ENCODE data around the gene CACNA1I. TPM values are rescaled to one million over a fixed set of nuclear protein-coding genes. Genes with fewer than 3 reads are reported as not detected.

CACNA1I gene
- total RNA-seq, 2 experiments from 2014 or later = 8.4 to 9.3 TPM

DNA sequence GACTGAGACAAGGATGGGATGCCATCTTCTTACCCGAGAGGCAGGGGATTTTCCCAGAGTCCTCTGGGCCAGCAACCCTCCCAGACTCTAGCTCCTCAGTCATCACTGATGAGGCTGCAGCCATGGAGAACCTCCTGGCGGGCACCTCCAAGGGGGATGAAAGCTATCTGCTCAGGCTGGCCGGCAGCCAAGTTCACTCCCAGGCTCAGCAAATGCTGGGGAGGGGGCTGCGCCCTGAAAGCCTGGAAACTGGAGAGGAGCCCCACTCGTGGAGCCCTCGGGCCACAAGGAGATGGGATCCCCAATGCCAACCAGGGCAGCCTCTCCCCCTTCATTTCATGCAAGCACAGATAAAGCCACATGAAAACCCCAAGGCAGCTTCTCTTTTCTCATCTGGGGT, 75.0 kb downstream of the CACNA1I start:
- no peak for DNase-seq

DNA sequence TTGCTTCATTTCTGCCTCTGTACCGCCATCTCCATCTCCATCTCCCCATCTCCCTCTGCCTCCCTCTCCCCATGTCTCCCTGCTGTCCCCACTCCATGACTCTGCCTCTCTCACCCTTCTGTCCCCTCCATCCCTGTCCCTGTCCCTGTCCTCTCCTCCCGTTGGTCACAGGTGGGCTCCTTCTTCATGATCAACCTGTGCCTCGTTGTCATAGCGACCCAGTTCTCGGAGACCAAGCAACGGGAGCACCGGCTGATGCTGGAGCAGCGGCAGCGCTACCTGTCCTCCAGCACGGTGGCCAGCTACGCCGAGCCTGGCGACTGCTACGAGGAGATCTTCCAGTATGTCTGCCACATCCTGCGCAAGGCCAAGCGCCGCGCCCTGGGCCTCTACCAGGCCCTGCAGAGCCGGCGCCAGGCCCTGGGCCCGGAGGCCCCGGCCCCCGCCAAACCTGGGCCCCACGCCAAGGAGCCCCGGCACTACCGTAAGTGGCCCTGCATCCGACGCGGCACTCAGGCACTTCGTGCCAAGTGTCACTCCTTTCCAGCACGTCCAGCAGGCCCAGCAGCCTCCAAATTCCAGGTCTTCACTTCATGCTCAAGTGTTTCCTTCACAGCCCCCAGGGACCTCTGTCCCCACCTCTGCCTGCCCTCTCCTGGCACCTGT, 76.0 kb downstream of the CACNA1I start:
- Mint-ChIP-seq H3K4me3 (no peak overlapping the region), H3K36me3 (ENCODE audit: low read depth) (no peaks in the 10 kb centered on the region), H3K27me3 (no peaks in the 10 kb centered on the region), H3K27ac (no peak overlapping the region), H3K4me1 (no peaks in the 10 kb centered on the region), H3K9me3 (no peaks in the 10 kb centered on the region)
- POLR2A ChIA-PET = no interaction called here
- CTCF ChIA-PET = interaction anchor here (0.8 kb wide), 1 partner anchor 227 kb away, joined by 3 read pairs; no protein-coding TSS in a partner anchor
- DNase-seq = no peak

More for the DNA sequence above, 75.0 kb downstream of the CACNA1I start:
- H3K4me1 Mint-ChIP-seq = no peaks in the 10 kb centered on the region
- ChIA-PET POLR2A (no interaction called here), CTCF (interaction anchor here (0.8 to 1.4 kb wide), 2 partner anchors 23 to 226 kb away, joined by 3 to 4 read pairs; no protein-coding TSS in a partner anchor)
- no peaks in the 10 kb centered on the region for H3K36me3 Mint-ChIP-seq (ENCODE audit: low read depth)
- H3K27me3 Mint-ChIP-seq = no peaks in the 10 kb centered on the region
- H3K9me3 Mint-ChIP-seq = no peaks in the 10 kb centered on the region
- H3K4me3 Mint-ChIP-seq = no peak overlapping the region
- no peak overlapping the region for H3K27ac Mint-ChIP-seq

DNA sequence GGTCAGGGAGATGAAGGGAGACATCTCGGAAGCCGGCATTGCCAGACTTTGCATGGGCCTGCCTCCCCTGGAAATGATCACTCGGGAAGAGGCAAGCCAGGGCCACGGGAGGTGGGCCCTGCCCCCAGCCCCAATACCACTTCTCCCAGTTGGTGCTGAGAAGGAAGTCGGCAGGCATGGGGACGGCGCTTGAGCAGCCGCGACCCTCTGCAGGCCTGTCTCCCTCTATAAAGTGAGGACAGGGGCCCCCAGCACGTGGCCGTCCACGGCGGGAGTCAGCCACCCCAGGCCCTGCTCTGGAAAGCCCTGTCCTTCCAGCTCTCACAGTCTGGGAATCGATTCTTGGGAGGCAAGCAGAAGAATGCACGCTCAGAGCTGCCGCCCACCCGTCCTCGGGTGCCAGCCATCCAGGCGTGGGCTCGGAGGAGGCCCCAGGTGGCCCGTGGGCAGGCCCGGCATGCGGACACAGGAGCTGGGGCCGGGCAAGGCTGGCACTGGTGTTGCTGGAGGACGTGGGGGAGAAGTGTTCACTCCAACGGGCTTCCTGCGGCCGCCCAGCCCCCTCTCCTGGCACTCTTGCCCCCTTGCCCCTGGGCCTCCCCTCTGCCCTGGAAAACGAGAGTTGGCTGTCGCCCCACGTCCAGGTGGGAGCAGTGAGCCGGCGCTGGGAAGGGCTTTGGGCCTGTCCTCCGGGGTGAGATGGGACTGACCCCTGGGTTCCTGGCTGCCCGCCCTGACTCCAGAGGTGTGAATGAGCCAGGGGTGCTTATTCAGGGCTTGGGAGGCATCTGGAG, 77.5 kb downstream of the CACNA1I start:
- H3K27me3 Mint-ChIP-seq = no peaks in the 10 kb centered on the region
- ChIA-PET CTCF (interaction anchor here (0.6 kb wide), 1 partner anchor 1054 kb away, joined by 3 read pairs; no protein-coding TSS in a partner anchor), POLR2A (no interaction called here)
- H3K4me1 Mint-ChIP-seq = no peaks in the 10 kb centered on the region
- DNase-seq = no peak
- no peak overlapping the region for H3K4me3 Mint-ChIP-seq
- H3K36me3 Mint-ChIP-seq (ENCODE audit: low read depth) = no peaks in the 10 kb centered on the region
- H3K27ac Mint-ChIP-seq = no peak overlapping the region
- no peaks in the 10 kb centered on the region for H3K9me3 Mint-ChIP-seq

DNA sequence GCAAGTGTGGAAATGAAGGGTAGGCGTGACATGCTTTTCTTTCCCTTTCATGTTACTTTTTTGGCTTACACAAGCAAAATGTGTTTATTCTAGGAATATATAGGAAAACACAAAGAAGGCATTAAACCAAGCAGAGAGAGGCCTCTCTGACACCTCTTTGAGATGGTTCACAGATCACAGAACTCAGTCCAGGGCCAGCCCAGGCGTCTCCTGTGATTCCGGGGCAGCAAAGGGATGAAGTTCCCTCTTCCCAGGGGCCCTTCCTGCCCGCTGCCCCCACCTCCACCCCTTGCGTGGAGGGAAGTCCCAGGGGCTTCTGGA, 78.0 kb downstream of the CACNA1I start:
- POLR2A ChIA-PET = no interaction called here
- CTCF ChIA-PET = interaction anchor here (0.6 kb wide), 1 partner anchor 1054 kb away, joined by 3 read pairs; no protein-coding TSS in a partner anchor
- no peaks in the 10 kb centered on the region for H3K27me3 Mint-ChIP-seq
- H3K9me3 Mint-ChIP-seq = no peaks in the 10 kb centered on the region
- no peak for DNase-seq
- H3K27ac Mint-ChIP-seq = no peak overlapping the region
- no peaks in the 10 kb centered on the region for H3K4me1 Mint-ChIP-seq
- no peak overlapping the region for H3K4me3 Mint-ChIP-seq
- no peaks in the 10 kb centered on the region for H3K36me3 Mint-ChIP-seq (ENCODE audit: low read depth)

DNA sequence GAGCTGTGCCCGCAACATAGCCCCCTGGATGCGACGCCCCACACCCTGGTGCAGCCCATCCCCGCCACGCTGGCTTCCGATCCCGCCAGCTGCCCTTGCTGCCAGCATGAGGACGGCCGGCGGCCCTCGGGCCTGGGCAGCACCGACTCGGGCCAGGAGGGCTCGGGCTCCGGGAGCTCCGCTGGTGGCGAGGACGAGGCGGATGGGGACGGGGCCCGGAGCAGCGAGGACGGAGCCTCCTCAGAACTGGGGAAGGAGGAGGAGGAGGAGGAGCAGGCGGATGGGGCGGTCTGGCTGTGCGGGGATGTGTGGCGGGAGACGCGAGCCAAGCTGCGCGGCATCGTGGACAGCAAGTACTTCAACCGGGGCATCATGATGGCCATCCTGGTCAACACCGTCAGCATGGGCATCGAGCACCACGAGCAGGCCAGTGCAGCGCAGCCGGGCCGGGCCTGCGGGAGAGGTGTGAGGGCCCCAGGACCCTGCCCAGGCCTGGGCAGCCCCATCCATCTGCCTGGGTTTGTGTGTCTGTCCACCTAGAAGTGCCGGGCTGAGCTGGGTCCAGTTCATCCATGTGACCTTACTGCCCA, 79.0 kb downstream of the CACNA1I start:
- H3K4me1 Mint-ChIP-seq = no peaks in the 10 kb centered on the region
- no peaks in the 10 kb centered on the region for H3K27me3 Mint-ChIP-seq
- H3K27ac Mint-ChIP-seq = no peak overlapping the region
- CTCF ChIA-PET = interaction anchor here (0.5 to 1.5 kb wide), 3 partner anchors 14 to 375 kb away, joined by 3 to 4 read pairs (median 3); no protein-coding TSS in a partner anchor
- POLR2A ChIA-PET = no interaction called here
- H3K36me3 Mint-ChIP-seq (ENCODE audit: low read depth) = no peaks in the 10 kb centered on the region
- H3K9me3 Mint-ChIP-seq = no peaks in the 10 kb centered on the region
- no peak overlapping the region for H3K4me3 Mint-ChIP-seq
- no peak for DNase-seq

DNA sequence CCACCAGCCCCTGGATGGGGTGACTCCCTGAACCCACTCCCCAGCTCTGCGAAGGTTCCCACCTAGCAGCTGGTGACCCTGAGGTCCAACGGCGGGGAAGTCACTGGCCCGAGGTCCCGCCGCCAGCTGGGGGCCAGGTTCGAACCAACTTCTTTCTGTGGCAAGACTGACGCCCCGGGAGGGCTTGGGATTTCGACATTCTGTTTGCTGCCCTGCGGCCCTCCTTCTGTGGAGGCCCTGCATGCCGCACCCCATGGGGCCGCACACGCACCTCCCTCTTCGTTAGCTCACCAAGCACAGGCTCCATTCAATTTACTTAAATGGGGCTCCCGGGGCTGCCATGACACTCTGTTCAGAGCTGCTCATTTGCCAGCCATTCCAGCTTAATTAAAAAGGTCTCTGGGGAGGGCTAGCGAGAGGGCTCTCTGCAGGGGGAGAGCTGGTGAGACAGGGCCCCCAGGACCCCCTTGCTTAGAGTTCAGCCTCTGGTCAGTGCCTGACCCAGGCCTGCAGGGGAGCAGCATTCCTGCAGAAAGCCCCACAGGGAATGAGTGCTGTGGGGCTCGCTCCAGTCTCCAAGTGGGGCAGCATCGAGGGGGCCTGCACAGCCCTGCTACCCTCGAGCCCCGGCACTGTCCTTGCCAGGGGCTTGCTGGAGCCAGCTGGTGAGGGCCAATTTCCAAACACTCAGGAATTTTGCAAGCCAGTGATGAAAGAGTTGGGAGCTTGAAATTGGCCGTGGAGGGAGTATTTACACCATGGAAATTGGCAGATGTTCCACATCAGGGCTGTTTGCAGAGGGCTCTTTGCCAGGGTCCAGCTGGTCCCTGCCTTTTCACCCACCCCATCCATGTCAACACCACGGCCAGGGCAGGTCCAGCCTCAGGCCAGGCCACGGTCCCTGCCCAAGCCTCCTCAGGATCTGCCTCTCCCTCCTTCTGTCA, 80.8 kb downstream of the CACNA1I start:
- CTCF ChIA-PET = interaction anchor here (1.4 to 1.5 kb wide), 3 partner anchors 10 to 374 kb away, joined by 3 to 7 read pairs (median 4); no protein-coding TSS in a partner anchor
- Mint-ChIP-seq H3K36me3 (ENCODE audit: low read depth) (no peaks in the 10 kb centered on the region), H3K27me3 (no peaks in the 10 kb centered on the region), H3K4me3 (no peak overlapping the region), H3K27ac (no peak overlapping the region), H3K4me1 (peaks cover 2% of the 10 kb centered on the region), H3K9me3 (no peaks in the 10 kb centered on the region)
- POLR2A ChIA-PET = no interaction called here
- no peak for DNase-seq

DNA sequence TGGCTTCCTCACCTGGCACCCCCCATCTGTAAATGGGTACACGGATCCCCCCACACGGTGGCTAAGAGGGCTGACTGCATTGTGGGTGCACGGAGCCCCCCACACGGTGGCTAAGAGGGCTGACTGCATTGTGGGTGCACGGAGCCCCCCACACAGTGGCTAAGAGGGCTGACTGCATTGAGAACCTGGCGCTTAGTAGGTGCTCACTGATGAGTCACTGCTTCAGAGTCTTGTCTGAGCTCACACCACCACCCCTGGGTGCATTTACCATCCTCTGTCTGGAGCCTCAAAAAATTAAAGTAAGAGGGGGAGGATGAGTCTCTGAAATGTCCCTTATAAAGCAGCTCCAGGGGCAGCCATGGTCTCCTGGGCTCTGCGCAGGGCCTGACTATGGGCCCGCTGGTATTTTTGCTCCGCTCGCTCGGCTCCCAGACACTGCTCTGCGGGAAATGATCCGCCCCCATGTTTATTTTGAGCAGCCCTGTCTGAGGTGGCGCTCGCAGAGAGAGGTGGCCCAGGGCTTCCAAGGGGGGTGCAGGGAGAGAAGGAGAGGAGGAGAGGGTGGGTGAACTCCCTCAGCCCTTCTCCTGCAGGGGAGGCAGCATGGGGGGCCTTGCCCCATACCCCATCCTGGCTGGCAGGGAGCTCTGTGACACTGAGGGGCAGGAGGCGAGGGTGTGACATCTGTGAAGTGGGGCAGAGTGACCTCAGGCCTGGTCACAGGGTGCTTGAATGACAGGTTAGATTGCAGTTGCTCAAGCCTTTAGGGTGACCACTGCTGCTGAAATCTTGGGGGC, 82.6 kb downstream of the CACNA1I start:
- Mint-ChIP-seq H3K36me3 (ENCODE audit: low read depth) (no peaks in the 10 kb centered on the region), H3K9me3 (no peaks in the 10 kb centered on the region), H3K27ac (no peak overlapping the region), H3K4me1 (peaks cover 18% of the 10 kb centered on the region), H3K4me3 (no peak overlapping the region), H3K27me3 (no peaks in the 10 kb centered on the region)
- DNase-seq = no peak
- ChIA-PET POLR2A (no interaction called here), CTCF (interaction anchor here (0.7 to 1.0 kb wide), 2 partner anchors 280 to 1653 kb away, joined by 3 to 4 read pairs; no protein-coding TSS in a partner anchor)

DNA sequence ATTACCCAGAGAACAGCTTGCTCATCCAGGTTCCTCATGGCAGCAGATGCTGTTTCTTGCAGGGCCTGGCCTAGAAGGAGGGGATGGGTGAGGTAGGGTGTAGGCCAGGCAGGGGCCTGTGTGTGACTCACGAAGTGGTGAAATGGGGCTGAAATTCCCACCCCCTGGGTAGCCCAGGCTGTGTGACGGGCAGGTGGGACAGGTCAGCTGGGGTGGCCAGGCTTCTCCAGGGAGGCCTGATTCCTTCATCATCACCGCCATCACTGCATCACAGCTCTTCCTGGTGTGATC, 83.2 kb downstream of the CACNA1I start:
- Mint-ChIP-seq H3K9me3 (no peaks in the 10 kb centered on the region), H3K4me3 (no peak overlapping the region)

DNA sequence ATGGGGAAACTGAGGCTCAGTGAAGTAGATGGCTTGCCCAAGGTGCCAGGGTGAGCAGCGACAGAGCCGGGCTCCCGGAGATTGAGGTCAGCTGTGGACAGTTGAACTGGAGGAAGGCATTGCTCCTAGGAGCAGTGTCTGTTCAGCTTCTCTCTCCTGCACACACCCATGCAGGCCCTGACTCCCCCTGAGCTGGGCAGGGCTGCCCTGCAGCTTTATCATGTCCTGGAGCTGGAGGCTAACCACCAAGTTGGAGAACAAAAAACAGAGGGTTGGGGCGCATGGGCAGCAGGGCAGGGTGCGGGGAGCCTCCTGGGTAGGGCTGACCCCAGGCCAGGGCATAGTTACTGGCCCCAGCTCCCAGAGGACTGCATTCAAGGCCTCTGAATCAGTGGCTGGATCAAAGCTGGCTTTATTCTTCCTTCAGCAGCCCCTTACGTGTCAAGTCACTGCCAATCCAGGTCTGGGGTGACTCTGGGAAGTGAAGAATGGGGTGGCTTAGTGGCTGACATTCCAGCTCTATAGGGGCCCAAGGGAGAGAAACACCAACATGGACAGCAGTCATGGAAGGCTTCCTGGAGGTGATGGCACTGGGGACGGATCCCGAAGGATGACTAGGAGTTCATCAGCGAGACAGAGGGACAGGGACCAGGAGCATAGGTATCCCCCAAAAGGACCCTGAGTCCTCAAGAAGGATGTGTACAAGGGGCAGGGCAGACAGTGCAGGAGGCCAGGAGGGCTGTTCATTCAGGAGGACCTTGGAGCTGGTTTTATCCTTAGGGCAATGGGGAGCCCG, 83.8 kb downstream of the CACNA1I start:
- Mint-ChIP-seq H3K4me3 (no peak overlapping the region), H3K9me3 (no peaks in the 10 kb centered on the region), H3K36me3 (ENCODE audit: low read depth) (no peaks in the 10 kb centered on the region), H3K27me3 (no peaks in the 10 kb centered on the region), H3K4me1 (peaks cover 29% of the 10 kb centered on the region), H3K27ac (no peak overlapping the region)
- CTCF ChIA-PET = interaction anchor here (1.0 kb wide), 1 partner anchor 279 kb away, joined by 3 read pairs; no protein-coding TSS in a partner anchor
- POLR2A ChIA-PET = no interaction called here
- DNase-seq = no peak

More for the DNA sequence above, 83.2 kb downstream of the CACNA1I start:
- peaks cover 23% of the 10 kb centered on the region for H3K4me1 Mint-ChIP-seq
- DNase-seq = no peak
- no peaks in the 10 kb centered on the region for H3K36me3 Mint-ChIP-seq (ENCODE audit: low read depth)
- H3K27me3 Mint-ChIP-seq = no peaks in the 10 kb centered on the region
- ChIA-PET POLR2A (no interaction called here), CTCF (interaction anchor here (1.0 kb wide), 1 partner anchor 280 kb away, joined by 3 read pairs; no protein-coding TSS in a partner anchor)
- H3K27ac Mint-ChIP-seq = no peak overlapping the region

DNA sequence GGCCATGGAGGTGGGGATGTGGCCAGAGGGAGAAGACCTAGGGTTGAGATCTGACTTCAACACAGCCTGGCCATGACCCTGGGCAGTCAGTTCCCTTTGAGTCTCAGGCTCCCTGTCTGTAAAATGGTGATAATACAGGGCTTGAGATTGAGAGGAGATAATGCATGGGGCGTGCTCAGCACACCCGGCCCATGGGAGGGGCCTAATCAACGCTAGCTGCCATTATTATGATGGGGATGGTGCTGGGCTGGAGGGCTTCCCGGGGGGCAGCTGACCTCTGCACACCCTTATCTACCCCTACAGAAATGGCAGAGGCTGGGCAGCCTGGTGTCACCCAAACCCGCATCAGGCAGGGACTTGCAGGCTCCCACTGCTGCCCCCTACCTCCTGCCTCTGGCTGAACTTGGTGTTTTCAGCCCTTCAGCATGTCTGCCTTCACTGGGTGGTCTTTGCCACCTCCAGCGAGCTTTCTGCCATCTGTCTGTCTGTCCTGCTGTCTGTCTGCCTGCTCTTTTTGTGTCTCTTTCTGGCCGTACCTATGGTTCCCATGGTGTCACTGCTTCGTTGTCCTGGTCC, 84.5 kb downstream of the CACNA1I start:
- ChIA-PET POLR2A (no interaction called here), CTCF (no interaction called here)
- H3K4me1 Mint-ChIP-seq = peaks cover 37% of the 10 kb centered on the region
- H3K36me3 Mint-ChIP-seq (ENCODE audit: low read depth) = peaks cover 5% of the 10 kb centered on the region
- no peaks in the 10 kb centered on the region for H3K27me3 Mint-ChIP-seq
- H3K4me3 Mint-ChIP-seq = no peak overlapping the region
- no peak for DNase-seq
- H3K27ac Mint-ChIP-seq = no peak overlapping the region
- H3K9me3 Mint-ChIP-seq = no peaks in the 10 kb centered on the region

DNA sequence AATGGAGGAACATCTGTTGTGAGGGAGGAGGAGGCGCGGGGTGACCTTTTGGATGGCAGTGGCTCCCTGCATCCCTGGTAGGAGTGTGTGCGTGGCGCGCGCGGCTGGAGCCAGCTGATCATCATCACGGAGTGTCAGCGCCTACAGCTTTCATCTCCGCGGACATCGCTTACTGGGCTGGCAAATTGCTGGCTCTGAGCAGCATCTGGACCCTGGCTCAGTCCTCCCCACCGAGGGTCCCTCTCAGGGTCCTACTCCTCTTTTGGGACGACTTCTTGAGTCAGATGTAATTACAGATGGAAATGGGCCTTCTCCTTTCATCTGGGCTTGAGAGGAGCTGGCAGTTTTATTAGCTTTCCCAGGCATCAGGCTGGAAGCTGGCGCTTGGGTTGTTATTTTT, 85.3 kb downstream of the CACNA1I start:
- Mint-ChIP-seq H3K9me3 (no peaks in the 10 kb centered on the region), H3K27ac (no peak overlapping the region), H3K4me1 (peaks cover 41% of the 10 kb centered on the region), H3K27me3 (peaks cover under 1% of the 10 kb centered on the region), H3K36me3 (ENCODE audit: low read depth) (peaks cover 9% of the 10 kb centered on the region), H3K4me3 (no peak overlapping the region)
- no peak for DNase-seq
- ChIA-PET CTCF (interaction anchor here (1.3 kb wide), 1 partner anchor 12 kb away, joined by 3 read pairs; no protein-coding TSS in a partner anchor), POLR2A (no interaction called here)
